HEK293 (cell line): ENCODE results near the gene CORO2B.

ENCODE experiments used
- CTCF ChIA-PET: fragments of 350-600 bp; formaldehyde crosslinking; extraction: SDS; loops from one replicate; lab custom pipeline; 2021; ENCODE audit warnings: antibody characterized with exemption; lab: Yijun Ruan, JAX
- POLR2A ChIA-PET: fragments of 300-600 bp; formaldehyde crosslinking; extraction: SDS; loops from one replicate; lab custom pipeline; 2020; ENCODE audit warnings: antibody characterized with exemption, inconsistent platforms; lab: Yijun Ruan, JAX
- H3K27ac ChIP-seq: fragments of 200-500 bp; sonication (Bioruptor generic); 2 replicates; pipeline ENCODE4 v1.5.1; 2014; ENCODE audit warnings: low read depth, low read length, control low read depth, inconsistent platforms; ENCODE audit errors: extremely low read depth
- H3K36me3 ChIP-seq, 2 experiments: fragments of 200-500 bp in 1 of 2; sonication (Bioruptor generic) in 1 of 2; 1 replicate in 1 of 2; 2 replicates in 1 of 2; pipeline ENCODE4 v1.5.1; 2014 to 2017; ENCODE audit warnings: inconsistent platforms in 2 of 2, low read length in 2 of 2; ENCODE audit not compliant: control insufficient read depth in 2 of 2, insufficient read depth in 1 of 2
- H3K4me1 ChIP-seq: fragments of 200-500 bp; sonication (Bioruptor generic); 2 replicates; pipeline ENCODE4 v1.5.1; 2014; ENCODE audit warnings: mild to moderate bottlenecking, low read length, inconsistent platforms; ENCODE audit not compliant: control insufficient read depth, insufficient read depth
- H3K4me3 ChIP-seq: 2 replicates; pipeline ENCODE4 v1.5.1; 2011; ENCODE audit warnings: low read depth, mild to moderate bottlenecking, control low read depth, low read length, moderate library complexity
- H3K9me3 ChIP-seq: fragments of 200-500 bp; sonication (Bioruptor generic); 2 replicates; pipeline ENCODE4 v1.5.1; 2014; ENCODE audit warnings: low read depth, low read length, inconsistent platforms; ENCODE audit not compliant: control insufficient read depth, insufficient read depth
- ATF2 ChIP-seq: fragments of 450-650 bp; formaldehyde crosslinking; IDR thresholded peaks from 2 replicates; pipeline ENCODE4 v1.5.1; 2016; ENCODE audit warnings: missing biosample characterization, missing genetic modification characterization, low read depth
- GLIS2 ChIP-seq: fragments of 450-650 bp; formaldehyde crosslinking; IDR thresholded peaks from 2 replicates; pipeline ENCODE4 v1.5.1; 2016; ENCODE audit warnings: missing biosample characterization, missing genetic modification characterization
- HOXD13 ChIP-seq: sonication (generic); formaldehyde crosslinking; IDR thresholded peaks from 2 replicates; pipeline ENCODE4 v1.8.0; 2022; ENCODE audit warnings: missing genetic modification reagents, borderline replicate concordance
- KLF9 ChIP-seq: fragments of 450-650 bp; formaldehyde crosslinking; IDR thresholded peaks from 2 replicates; pipeline ENCODE4 v1.5.1; 2016; ENCODE audit warnings: missing biosample characterization, missing genetic modification characterization, low read depth
- REPIN1 ChIP-seq: fragments of 450-650 bp; formaldehyde crosslinking; IDR thresholded peaks from 2 replicates; pipeline ENCODE4 v1.5.1; 2017; ENCODE audit warnings: missing biosample characterization, missing genetic modification characterization, low read depth
- YY2 ChIP-seq: fragments of 450-650 bp; formaldehyde crosslinking; IDR thresholded peaks from 2 replicates; pipeline ENCODE4 v1.5.1; 2016; ENCODE audit warnings: missing biosample characterization, missing genetic modification characterization
- ZBTB21 ChIP-seq: fragments of 450-650 bp; formaldehyde crosslinking; IDR thresholded peaks from 2 replicates; pipeline ENCODE4 v1.5.1; 2017; ENCODE audit warnings: missing biosample characterization, missing genetic modification characterization
- ZFP37 ChIP-seq: fragments of 450-650 bp; formaldehyde crosslinking; IDR thresholded peaks from 2 replicates; pipeline ENCODE4 v1.5.1; 2016; ENCODE audit warnings: missing biosample characterization, missing genetic modification characterization
- ZFP69B ChIP-seq: fragments of 450-650 bp; formaldehyde crosslinking; IDR thresholded peaks from 2 replicates; pipeline ENCODE4 v1.5.1; 2016; ENCODE audit warnings: missing biosample characterization, missing genetic modification characterization
- ZNF138 ChIP-seq: fragments of 450-650 bp; formaldehyde crosslinking; IDR thresholded peaks from 2 replicates; pipeline ENCODE4 v1.5.1; 2016; ENCODE audit warnings: missing biosample characterization, missing genetic modification characterization, borderline replicate concordance
- ZNF148 ChIP-seq: fragments of 450-650 bp; formaldehyde crosslinking; IDR thresholded peaks from 2 replicates; pipeline ENCODE4 v1.5.0; 2017; ENCODE audit warnings: missing biosample characterization, missing genetic modification characterization, borderline replicate concordance
- ZNF394 ChIP-seq: fragments of 450-650 bp; formaldehyde crosslinking; IDR thresholded peaks from 2 replicates; pipeline ENCODE4 v1.5.1; 2016; ENCODE audit warnings: missing biosample characterization, missing genetic modification characterization, mild to moderate bottlenecking, moderate library complexity, borderline replicate concordance
- ZNF423 ChIP-seq: fragments of 450-650 bp; formaldehyde crosslinking; IDR thresholded peaks from 2 replicates; pipeline ENCODE4 v1.5.1; 2016; ENCODE audit warnings: missing biosample characterization, missing genetic modification characterization
- ZNF76 ChIP-seq: fragments of 450-650 bp; formaldehyde crosslinking; IDR thresholded peaks from 2 replicates; pipeline ENCODE4; 2016; ENCODE audit warnings: low read depth, missing biosample characterization, missing genetic modification characterization, borderline replicate concordance
- TF ChIP-seq, protein P1 (sequence below): fragments of 450-650 bp; formaldehyde crosslinking; IDR thresholded peaks from 2 replicates; pipeline ENCODE4 v1.5.1; 2016; ENCODE audit warnings: missing biosample characterization, missing genetic modification characterization
- TF ChIP-seq, protein P2 (sequence below): fragments of 450-650 bp; formaldehyde crosslinking; IDR thresholded peaks from 2 replicates; pipeline ENCODE4 v1.5.1; 2017; ENCODE audit warnings: missing biosample characterization, missing genetic modification characterization
- TF ChIP-seq, protein P3 (sequence below): fragments of 450-650 bp; formaldehyde crosslinking; IDR thresholded peaks from 2 replicates; pipeline ENCODE4 v1.5.1; 2017; ENCODE audit warnings: missing biosample characterization, mild to moderate bottlenecking, missing genetic modification characterization, moderate library complexity
- TF ChIP-seq, protein P4 (sequence below): fragments of 450-650 bp; IDR thresholded peaks from 2 replicates; pipeline ENCODE4 v1.5.1; 2018; ENCODE audit warnings: missing biosample characterization, mild to moderate bottlenecking, missing genetic modification characterization
- TF ChIP-seq, protein P5 (sequence below): fragments of 450-650 bp; formaldehyde crosslinking; IDR thresholded peaks from 2 replicates; pipeline ENCODE4 v1.5.1; 2016; ENCODE audit warnings: missing biosample characterization, missing genetic modification characterization

CORO2B gene

GRCh38 chr15:68614286-68615035 lies 35.7 kb downstream of the CORO2B start:
- Histone ChIP-seq H3K36me3 (no peaks in the 10 kb centered on the region), H3K4me3 (no peak overlapping the region), H3K27ac (no peak overlapping the region), H3K4me1 (peaks cover 5% of the 10 kb centered on the region; the same call in 1 of the 2 replicates), H3K9me3 (no peaks in the 10 kb centered on the region)
- ChIA-PET CTCF (interaction anchor here (0.6 kb wide), 1 partner anchor 568 kb away, joined by 3 read pairs; no protein-coding TSS in a partner anchor), POLR2A (no interaction called here)
- TF ChIP-seq, protein P1, sequence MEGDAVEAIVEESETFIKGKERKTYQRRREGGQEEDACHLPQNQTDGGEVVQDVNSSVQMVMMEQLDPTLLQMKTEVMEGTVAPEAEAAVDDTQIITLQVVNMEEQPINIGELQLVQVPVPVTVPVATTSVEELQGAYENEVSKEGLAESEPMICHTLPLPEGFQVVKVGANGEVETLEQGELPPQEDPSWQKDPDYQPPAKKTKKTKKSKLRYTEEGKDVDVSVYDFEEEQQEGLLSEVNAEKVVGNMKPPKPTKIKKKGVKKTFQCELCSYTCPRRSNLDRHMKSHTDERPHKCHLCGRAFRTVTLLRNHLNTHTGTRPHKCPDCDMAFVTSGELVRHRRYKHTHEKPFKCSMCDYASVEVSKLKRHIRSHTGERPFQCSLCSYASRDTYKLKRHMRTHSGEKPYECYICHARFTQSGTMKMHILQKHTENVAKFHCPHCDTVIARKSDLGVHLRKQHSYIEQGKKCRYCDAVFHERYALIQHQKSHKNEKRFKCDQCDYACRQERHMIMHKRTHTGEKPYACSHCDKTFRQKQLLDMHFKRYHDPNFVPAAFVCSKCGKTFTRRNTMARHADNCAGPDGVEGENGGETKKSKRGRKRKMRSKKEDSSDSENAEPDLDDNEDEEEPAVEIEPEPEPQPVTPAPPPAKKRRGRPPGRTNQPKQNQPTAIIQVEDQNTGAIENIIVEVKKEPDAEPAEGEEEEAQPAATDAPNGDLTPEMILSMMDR, result no peak
- TF ChIP-seq, protein P2, sequence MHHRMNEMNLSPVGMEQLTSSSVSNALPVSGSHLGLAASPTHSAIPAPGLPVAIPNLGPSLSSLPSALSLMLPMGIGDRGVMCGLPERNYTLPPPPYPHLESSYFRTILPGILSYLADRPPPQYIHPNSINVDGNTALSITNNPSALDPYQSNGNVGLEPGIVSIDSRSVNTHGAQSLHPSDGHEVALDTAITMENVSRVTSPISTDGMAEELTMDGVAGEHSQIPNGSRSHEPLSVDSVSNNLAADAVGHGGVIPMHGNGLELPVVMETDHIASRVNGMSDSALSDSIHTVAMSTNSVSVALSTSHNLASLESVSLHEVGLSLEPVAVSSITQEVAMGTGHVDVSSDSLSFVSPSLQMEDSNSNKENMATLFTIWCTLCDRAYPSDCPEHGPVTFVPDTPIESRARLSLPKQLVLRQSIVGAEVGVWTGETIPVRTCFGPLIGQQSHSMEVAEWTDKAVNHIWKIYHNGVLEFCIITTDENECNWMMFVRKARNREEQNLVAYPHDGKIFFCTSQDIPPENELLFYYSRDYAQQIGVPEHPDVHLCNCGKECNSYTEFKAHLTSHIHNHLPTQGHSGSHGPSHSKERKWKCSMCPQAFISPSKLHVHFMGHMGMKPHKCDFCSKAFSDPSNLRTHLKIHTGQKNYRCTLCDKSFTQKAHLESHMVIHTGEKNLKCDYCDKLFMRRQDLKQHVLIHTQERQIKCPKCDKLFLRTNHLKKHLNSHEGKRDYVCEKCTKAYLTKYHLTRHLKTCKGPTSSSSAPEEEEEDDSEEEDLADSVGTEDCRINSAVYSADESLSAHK (tag by site-specific recombination), result peak; percentile 53; the same call in 1 of the 2 replicates

- POLR2A ChIA-PET, result no interaction called here
- CTCF ChIA-PET, result interaction anchor here (0.6 to 1.0 kb wide), 2 partner anchors 56 to 113 kb away, joined by 3 read pairs; no protein-coding TSS in a partner anchor
- no peak overlapping the region for H3K27ac ChIP-seq
- no peak for TF ChIP-seq KLF9 (tag by site-specific recombination)
- TF ChIP-seq ATF2 (tag by site-specific recombination), result no peak
- TF ChIP-seq, protein P3, sequence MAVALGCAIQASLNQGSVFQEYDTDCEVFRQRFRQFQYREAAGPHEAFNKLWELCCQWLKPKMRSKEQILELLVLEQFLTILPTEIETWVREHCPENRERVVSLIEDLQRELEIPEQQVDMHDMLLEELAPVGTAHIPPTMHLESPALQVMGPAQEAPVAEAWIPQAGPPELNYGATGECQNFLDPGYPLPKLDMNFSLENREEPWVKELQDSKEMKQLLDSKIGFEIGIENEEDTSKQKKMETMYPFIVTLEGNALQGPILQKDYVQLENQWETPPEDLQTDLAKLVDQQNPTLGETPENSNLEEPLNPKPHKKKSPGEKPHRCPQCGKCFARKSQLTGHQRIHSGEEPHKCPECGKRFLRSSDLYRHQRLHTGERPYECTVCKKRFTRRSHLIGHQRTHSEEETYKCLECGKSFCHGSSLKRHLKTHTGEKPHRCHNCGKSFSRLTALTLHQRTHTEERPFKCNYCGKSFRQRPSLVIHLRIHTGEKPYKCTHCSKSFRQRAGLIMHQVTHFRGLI (tag by site-specific recombination), result no peak
- no peak for TF ChIP-seq ZNF76 (tag by site-specific recombination)
- TF ChIP-seq ZNF423 (tag by site-specific recombination), result no peak
- no peak for TF ChIP-seq ZNF138
- TF ChIP-seq, protein P4, sequence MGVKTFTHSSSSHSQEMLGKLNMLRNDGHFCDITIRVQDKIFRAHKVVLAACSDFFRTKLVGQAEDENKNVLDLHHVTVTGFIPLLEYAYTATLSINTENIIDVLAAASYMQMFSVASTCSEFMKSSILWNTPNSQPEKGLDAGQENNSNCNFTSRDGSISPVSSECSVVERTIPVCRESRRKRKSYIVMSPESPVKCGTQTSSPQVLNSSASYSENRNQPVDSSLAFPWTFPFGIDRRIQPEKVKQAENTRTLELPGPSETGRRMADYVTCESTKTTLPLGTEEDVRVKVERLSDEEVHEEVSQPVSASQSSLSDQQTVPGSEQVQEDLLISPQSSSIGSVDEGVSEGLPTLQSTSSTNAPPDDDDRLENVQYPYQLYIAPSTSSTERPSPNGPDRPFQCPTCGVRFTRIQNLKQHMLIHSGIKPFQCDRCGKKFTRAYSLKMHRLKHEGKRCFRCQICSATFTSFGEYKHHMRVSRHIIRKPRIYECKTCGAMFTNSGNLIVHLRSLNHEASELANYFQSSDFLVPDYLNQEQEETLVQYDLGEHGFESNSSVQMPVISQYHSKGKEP (tag by site-specific recombination), result no peak
- TF ChIP-seq ZNF394 (tag by site-specific recombination), result no peak
- no peak for TF ChIP-seq ZFP37
- no peak for TF ChIP-seq GLIS2
- no peak for TF ChIP-seq ZFP69B (tag by site-specific recombination)
- TF ChIP-seq ZNF148 (tag by site-specific recombination), result no peak
- TF ChIP-seq, protein P5, sequence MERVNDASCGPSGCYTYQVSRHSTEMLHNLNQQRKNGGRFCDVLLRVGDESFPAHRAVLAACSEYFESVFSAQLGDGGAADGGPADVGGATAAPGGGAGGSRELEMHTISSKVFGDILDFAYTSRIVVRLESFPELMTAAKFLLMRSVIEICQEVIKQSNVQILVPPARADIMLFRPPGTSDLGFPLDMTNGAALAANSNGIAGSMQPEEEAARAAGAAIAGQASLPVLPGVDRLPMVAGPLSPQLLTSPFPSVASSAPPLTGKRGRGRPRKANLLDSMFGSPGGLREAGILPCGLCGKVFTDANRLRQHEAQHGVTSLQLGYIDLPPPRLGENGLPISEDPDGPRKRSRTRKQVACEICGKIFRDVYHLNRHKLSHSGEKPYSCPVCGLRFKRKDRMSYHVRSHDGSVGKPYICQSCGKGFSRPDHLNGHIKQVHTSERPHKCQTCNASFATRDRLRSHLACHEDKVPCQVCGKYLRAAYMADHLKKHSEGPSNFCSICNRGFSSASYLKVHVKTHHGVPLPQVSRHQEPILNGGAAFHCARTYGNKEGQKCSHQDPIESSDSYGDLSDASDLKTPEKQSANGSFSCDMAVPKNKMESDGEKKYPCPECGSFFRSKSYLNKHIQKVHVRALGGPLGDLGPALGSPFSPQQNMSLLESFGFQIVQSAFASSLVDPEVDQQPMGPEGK (tag by site-specific recombination), result no peak
- no peak for TF ChIP-seq ZBTB21 (tag by site-specific recombination)
- no peak for TF ChIP-seq YY2 (tag by site-specific recombination)
- TF ChIP-seq HOXD13 (CRISPR knock-in tag), result no peak
- no peak for TF ChIP-seq REPIN1 (tag by site-specific recombination)
Observed at GRCh38 chr15:68615301-68615700, 36.5 kb downstream of the CORO2B start.

More at GRCh38 chr15:68615301-68615700, 36.5 kb downstream of the CORO2B start:
- Histone ChIP-seq H3K4me3 (no peak overlapping the region), H3K9me3 (no peaks in the 10 kb centered on the region), H3K36me3 (no peaks in the 10 kb centered on the region), H3K4me1 (peaks cover 7% of the 10 kb centered on the region; the same call in 1 of the 2 replicates)
